COLO668 (cell line): Measurements from ENCODE around the gene MRO.
"Not testable (repeated sequence)": the region's sequence is repeated elsewhere in the genome, so short reads cannot be mapped to it uniquely, and the experiment has no call there.

ENCODE experiments used
- DNase-seq: peaks from one replicate; lab custom pipeline; 2025; ENCODE audit not compliant: unreplicated experiment; lab: John Stamatoyannopoulos, UW

Gene MRO

DNA sequence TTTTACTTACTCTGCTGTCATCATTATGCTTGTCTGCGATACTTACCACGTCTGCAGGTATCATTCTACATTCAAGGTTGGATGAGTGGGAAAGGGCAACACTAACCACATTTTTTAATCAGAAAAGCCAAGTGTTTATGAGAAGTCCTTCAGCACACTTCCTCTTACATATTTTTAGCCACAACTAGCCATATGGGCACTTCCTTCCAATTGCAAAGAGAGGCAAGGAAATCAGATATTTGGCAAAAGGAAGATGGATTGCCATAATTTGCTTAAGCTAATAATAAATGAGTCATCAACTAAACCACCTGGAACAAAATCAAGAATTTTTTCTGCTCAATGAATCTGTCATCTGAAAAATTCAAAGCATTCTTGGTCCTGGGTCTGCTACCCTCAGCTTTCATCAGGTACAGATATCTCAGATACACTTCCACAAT, 16.7 kb upstream of the MRO start:
- no peak for DNase-seq

DNA sequence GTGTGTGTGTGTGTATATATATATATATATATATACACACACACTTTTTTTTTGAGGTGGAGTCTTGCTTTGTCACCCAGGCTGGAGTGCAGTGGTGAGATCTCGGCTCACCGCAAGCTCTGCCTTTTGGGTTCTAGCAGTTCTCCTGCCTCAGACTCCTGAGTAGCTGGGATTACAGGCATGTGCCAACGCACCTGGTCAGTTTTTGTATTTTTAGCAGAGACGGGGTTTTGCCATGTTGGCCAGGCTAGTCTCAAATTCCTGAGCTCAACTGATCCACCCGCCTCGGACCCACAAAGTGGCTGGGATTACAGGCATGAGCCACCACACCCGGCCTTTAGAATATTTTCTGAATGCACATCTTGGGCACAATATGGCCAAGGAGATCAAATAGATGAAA, 13.7 kb upstream of the MRO start:
- DNase-seq, result not testable (repeated sequence)

DNA sequence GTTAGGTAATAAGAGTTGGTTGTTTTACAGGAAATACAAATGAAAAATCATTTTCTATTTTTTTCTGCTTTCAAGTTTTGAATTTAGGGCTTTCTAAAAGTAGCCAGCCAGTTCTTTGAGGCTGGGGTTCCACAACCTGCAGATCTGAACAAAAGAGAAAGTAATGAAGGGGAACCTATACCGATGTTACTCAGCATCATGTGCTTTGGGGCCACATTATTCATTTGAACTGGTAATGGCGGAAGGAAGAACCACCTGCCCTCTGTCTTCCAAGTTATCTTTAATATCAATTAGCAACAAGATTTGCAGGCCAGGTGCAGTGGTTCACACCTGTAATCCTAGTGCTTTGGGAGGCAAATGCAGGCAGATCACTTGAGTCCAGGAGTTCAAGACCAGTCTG, 12.9 kb upstream of the MRO start:
- no peak for DNase-seq

DNA sequence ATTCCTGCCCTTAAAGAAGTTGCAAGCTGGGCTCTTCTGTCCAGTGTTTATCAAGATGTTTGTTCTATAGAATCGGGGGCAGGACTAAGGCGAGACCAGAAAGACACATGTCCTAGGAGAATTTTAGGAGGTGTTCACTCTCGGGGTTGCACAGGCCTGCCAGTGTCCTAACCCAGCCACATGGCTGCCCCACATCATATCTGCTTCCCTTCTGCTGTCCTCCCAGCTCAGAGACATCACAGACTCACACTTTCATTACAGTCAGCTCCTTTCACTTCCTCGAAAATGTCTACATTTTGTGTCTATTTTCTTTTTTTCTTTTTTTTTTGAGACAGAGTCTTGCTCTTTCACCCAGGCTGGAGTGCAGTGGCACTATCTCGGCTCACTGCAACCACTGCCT, 10.7 kb upstream of the MRO start:
- no peak for DNase-seq

DNA sequence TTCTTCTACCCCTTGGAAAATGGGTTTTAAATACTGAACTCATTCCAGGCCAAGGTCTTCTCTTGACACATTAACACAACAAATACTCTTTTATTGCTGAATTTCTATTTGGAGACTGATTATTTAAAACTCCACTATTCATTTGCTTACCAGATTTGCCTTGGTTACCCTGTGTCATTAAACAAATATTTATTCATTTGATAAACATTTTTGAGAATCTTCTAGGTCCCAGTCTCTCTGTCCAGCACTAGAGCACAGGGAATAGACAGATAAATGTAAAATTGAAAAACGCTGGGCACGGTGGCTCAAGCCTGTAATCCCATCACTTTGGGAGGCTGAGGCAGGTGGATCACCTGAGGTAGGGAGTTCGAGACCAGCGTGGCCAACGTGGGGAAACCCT, 9.8 kb upstream of the MRO start:
- DNase-seq, result no peak

DNA sequence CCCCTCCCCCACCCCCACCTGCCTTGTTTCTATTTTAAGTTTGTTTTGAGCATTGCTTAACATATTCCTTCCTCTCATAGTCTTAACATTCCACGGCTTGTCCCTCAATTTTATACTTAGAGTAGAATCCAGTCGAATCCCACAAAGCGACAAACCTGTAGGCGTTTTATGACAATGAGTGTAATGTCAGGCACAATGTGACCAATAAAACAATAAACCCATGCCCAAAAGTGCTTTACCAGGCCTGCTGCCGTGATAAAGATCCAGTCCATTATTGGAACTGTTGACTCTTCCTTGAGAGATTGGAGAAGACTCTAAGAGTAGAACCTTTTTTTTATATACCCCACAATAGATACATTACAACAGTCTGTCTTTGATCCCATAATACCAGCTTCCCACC, 6.2 kb upstream of the MRO start:
- no peak for DNase-seq

DNA sequence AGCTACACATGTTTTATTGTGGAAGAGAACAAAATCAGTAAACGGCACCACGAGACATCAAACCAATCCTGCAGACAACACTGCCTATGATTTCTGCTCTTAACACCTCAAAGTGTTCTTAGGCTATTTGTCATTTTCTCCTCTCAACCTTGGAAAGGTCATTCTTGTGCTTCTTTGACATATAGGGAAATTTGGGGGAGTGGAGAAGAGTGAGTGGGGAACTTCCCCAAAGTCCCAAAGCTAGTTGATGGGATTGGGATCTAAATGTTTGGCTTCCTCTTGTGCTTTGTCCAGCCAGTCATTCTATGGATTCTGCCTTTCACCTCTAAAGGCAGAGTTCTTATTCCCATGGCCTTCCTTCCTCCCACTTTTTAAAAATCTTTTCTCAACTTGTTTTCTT, 5.8 kb upstream of the MRO start:
- DNase-seq, result no peak

DNA sequence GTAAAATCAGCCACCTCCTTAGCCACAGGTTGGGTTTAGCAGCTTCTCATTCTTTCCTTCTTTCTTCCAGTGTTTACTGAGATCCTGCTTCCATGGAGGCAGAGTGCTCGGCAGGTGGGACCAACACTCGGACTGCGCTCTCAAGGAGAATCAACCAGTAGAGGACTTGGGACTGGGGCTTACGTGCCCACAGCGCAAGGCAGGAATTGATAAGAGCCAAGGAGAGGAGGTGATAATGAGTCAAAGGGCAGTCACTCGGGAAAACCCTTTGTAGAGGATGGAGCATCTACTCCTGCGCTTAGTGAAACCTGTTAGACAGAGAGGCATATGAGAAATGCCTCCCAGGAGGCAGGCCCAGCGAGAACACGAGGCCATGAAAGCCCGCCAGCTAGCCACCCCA, 2.9 kb upstream of the MRO start:
- no peak for DNase-seq

DNA sequence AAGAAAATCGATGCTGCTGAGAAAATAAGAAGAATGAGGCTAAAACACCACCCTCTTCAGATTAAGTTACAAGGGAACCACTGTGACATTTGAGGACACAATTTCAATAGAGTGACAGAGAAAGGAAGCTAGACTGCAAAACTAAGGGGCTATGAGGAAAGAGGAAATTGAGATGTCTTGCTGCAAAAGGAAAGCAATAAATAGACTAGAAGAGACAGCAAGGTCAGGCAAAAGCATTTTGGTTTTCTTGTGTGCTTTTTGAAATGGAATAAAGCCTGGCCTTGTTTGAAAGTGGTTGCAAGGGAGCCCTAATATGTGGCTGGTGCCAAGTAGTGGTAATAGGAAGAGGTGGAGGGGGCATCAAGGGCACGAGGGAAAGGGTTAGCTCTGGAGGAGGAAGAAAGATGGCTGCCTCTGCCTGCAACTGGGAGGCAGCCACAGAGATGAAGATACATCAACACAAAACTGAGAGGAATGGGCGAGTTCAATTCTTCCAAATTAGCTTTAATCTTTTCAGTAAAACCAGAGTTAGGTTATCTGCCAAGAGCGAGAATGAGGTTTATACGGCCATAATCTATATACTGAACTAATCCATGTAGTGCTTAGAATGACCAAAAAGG, 1.2 kb upstream of the MRO start:
- DNase-seq, result no peak

DNA sequence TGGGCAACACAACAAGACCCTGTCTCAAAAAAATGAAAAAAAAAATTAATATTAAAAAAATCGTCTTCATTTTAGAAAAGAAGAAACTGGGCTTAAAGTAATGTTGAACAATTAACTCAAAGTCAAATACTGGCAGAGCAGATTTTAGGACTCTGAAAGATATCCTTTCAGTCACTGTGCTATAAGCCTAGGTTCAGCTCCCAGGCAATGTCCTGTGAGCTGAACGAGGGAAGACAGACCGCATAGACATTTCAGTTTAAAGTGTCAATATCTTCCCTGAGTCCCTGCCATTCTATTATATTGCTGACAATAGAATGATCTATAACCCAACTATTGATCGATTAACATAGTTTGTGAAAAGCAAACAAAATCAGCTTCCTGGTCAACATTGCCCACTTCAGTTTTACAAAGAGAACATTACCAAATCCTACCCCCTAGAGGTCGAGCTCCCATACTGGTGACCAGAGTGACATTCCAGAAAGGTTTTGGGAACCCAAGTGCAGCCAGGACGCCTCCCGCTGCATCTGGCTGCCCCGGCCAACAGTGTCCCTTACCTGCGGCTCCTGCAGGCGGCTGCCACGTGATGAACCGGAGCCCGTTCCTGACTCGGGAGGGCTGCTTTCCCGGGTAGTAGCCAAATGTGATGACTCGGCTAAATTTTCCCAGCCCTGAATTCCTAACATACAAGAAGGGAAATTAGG, 639 bp downstream of the MRO start:
- peak; percentile 71 for DNase-seq

DNA sequence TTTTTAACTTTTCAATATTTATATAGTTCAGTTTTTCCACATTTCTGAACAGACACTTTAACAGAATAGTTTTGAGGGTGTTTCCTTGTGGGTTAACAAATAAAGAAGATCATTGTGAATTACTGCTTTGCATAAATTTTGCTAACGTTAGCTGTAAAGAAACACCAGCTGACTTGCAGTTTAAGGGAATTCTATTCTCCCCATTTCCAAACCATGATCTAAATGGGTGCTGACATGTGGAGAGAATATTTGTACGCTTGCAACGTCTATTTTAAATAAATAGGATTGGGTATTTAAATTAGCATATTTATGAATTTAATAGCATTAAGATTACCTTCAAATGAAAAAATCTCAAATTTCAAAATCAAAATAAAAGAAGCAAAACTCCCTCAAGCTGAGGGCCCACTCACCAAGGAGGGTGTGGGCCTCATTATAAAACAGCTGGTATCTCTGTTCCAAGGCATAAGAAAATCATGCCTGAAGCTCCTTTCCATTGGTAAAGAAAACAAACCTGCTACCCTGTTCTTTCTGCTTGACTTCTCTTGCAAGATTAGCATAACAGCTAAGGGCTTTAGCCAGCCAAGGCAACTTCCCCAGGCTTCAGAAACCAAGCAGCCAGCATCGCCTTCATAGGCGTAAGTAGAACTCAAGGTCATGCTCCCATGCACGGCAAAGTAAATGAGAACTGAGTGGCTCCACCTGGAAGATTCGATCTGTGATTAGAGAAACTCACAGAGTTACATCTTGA, 3.2 kb downstream of the MRO start:
- no peak for DNase-seq

DNA sequence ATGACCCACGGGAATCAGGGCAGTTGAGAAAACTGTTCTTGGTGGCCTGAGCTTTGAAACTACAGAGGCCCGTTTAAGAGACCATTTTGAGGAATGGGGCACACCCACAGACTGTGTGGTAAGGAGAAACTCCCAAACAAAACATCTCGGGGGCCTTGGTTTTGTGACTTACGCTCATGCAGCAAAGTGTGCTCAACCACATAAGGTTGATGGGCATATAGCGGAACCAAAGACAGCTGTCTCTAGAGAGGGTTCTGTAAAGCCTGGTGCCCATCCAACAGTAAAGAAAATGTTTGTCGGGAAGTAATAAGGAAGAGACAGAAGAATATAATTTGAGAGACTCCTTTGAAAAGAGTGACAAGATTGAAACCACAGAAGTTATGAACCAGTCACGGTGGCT, 5.4 kb downstream of the MRO start:
- DNase-seq, result no peak

DNA sequence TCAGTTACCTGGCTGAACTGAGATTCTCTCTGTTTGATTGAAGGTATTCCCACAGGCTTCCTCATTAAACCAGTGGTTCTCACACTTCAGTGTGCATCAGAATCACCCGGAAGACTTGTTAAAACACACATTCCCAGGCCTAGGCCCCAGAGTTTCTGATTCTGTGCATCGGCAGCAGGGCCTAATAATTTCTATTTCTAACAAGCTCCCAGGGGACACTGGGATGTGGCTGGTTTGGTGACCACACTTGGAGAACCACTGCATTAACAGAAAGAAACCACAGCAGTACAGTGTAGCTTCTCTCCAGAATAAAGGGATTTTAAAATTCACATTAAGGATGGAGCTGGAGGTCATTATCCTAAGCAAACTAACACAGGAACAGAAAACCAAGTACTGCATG, 6.5 kb downstream of the MRO start:
- no peak for DNase-seq

DNA sequence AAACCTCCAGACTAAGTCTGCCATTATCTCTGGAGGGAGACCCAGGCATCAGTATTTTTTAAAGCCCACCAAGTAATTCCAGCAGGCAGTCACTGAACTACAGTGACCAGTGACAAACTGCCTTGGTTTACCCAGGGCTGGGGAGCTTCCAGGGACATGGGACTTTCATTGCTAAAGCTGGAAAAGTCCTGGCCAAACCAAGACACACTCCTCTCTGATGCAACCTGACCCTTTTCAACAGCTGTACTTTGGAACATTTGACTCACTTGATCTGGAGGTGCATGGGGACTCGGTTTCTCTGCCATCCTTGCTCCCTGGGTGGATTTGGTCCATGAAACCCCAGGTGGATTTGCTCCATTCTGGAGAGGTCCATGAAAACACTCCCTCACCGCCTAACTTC, 7.0 kb downstream of the MRO start:
- DNase-seq, result no peak

DNA sequence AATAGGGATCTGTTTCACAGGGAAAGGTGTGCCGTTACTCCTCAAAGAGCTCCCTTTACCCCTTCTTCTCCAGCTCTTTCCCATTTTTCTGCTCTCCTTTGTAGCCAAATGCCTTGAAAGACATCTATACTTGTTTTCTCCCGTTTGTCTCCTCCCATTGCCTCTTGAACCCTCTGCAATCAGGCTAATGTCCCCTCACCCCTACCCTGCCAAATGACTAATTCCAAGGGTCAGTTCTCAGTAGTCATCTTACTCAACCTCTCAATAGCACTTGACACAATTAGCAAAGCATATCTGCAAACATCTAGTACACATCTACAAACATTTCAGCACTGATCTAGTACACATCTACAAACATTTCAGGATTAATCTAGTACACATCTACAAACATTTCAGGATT, 12.6 kb downstream of the MRO start:
- DNase-seq, result no peak

DNA sequence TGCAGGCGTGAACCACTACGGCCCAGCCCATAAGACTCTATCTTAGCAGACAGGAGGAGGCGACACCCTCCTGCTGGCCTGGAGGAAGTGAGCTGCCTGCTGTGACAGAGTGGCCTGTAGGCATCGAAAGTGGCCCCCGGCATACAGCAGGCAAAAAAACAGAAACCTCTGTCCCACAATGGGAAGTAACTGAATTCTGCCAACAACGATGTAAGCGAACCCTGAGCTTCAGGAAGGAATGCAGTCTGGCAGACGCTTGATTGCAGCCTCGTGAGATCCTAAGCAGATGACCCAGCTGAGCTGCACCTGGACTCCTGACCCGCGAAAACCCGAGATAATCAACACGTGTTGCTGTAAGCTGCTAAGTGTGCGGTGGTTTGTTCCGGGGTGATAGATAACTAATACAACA, 13.6 kb downstream of the MRO start:
- peak; percentile 19 for DNase-seq

DNA sequence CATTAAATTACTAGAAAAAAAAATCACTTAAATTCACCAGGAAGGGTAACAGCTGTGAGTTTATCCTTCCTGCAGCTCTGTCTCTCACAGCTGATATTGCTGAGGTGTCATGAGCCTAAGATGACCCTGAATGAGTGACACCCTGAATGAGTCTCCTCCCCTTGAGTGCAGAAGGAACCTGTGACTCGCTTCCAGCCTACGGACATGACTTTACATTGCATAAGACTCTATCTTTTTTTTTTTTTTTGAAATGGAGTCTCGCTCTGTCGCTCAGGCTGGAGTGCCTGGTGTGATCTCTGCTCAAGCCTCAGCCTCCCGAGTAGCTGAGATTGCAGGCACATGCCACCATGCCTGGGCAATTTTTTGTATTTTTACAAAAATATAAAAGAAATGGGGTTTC, 14.1 kb downstream of the MRO start:
- DNase-seq, result no peak

DNA sequence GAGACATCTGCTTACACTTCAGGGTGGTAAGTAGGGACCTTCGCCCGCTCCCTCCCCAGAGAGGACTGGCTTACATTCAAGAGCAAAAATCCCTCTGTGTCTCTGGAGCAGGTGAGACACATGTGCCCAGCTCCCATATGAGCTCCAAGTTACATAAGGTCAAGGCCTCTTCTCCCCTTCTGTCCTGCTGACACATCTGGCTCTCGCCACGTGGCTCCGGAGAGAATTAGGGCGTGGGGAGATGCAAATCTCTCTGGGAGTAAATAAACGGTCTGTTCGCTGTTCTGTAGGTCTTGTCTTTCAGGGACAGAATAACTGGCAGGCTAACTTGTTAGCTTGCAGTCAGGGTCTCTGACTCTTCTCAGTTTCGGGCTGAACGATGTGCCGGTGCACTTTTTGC, 16.2 kb downstream of the MRO start:
- no peak for DNase-seq

DNA sequence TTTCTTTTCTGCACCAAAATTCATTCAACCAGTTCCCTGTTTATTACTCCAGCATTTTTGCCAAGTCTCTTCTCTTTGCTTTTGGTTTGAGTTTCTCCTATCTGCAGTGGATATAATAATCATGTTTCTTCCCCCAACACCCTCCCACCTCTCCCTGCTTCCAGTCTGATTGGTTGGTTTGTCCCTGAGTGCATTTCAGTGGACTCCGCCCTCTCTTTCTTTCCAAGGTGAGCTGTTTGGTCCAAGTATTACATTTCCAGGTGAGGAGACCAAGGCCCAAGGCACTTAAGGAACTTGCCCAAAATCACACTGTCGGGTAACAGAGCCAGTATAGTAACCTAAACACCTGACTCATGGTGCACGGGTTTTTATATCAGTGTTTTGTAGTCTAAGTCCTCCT, 17.7 kb downstream of the MRO start:
- DNase-seq, result no peak

DNA sequence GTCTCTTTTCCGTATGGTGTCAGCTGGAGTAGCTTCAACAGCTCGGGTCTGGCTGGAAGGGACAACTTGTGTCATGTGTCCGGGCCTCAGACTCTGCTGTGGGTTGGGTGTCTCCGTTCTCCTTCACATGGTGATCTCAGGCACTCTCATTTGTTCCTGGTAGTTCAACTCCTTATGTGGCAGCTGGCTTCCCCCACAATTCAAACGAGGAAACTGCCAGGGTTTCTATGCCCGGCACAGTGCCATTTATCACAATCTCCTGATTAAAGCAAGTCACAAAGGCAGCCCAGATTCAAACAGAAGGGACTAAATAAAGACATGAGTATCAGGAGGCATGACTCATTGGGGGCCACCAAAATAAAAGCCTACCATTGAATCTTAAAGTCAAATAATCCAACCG, 22.7 kb downstream of the MRO start:
- no peak for DNase-seq

DNA sequence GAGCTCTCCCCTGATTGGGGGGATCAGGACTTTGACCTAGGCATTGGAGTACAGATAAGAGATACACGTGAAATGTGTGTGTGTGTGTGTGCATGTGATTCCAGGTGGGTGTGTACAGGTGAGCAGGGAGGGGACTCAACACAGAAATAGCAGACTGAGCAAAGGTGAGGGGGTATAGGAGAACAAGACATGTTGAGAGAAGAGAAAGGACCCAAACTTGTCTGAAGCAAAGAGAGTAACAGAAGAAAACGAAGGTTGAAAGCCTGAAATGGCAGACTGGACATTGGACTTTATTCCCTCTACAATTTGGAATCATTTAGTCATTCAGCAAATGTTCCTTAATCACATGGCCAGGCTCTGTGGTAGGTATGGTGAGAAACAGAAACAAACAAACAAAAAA, 23.3 kb downstream of the MRO start:
- no peak for DNase-seq
